Medulla oblongata (tissue), 1 donor: ENCODE results near the gene IL32.

Experiments
- DNase-seq: peaks from one replicate; pipeline ENCODE4 v3.0.0-alpha.2; 2015; ENCODE audit errors: extremely low spot score

Gene IL32

GRCh38 chr16:3027983-3028715 lies 37.3 kb upstream of the IL32 start:
- peak; percentile 54 for DNase-seq

GRCh38 chr16:3028716-3029319 lies 36.6 kb upstream of the IL32 start:
- no peak for DNase-seq

GRCh38 chr16:3029491-3030221 lies 35.8 kb upstream of the IL32 start:
- no peak for DNase-seq

GRCh38 chr16:3030222-3031212 lies 34.9 kb upstream of the IL32 start:
- DNase-seq: no peak

GRCh38 chr16:3032624-3033023 lies 32.8 kb upstream of the IL32 start:
- no peak for DNase-seq

GRCh38 chr16:3035289-3035971 lies 30.0 kb upstream of the IL32 start:
- DNase-seq: no peak

GRCh38 chr16:3035972-3036725 lies 29.3 kb upstream of the IL32 start:
- DNase-seq: no peak

- DNase-seq: no peak
Observed at GRCh38 chr16:3036726-3037315, 28.6 kb upstream of the IL32 start, which contains the start of gene BICDL2. Gene BICDL2 (minus strand): TSS chr16:3036944. CDS start chr16:3035496, 1,448 bp downstream.

- no peak for DNase-seq
Observed at GRCh38 chr16:3038256-3038655, 27.2 kb upstream of the IL32 start.

GRCh38 chr16:3038896-3039295 lies 26.5 kb upstream of the IL32 start:
- no peak for DNase-seq

- no peak for DNase-seq
Observed at GRCh38 chr16:3042376-3042775, 23.1 kb upstream of the IL32 start.

- DNase-seq: no peak
Observed at GRCh38 chr16:3044708-3045107, 20.7 kb upstream of the IL32 start.

- no peak for DNase-seq
Observed at GRCh38 chr16:3045758-3046640, 19.4 kb upstream of the IL32 start, which contains the start of gene MMP25. Gene MMP25 (plus strand): TSS chr16:3046561. CDS start chr16:3046918, 357 bp downstream.

GRCh38 chr16:3046641-3047386 lies 18.6 kb upstream of the IL32 start:
- DNase-seq: no peak

- no peak for DNase-seq
Observed at GRCh38 chr16:3047387-3047720, 18.1 kb upstream of the IL32 start.

- no peak for DNase-seq
Observed at GRCh38 chr16:3049921-3050481, 15.4 kb upstream of the IL32 start.

GRCh38 chr16:3050487-3050886 lies 15.0 kb upstream of the IL32 start:
- DNase-seq: no peak

- DNase-seq: no peak
Observed at GRCh38 chr16:3051009-3051408, 14.4 kb upstream of the IL32 start.
